Skeletal muscle tissue (tissue), 4 donors: Measurements from ENCODE around the gene CNTNAP2. TPM values are rescaled to one million over a fixed set of nuclear protein-coding genes. Genes with fewer than 3 reads are reported as not detected.
"Not testable (repeated sequence)": the region's sequence is repeated elsewhere in the genome, so short reads cannot be mapped to it uniquely, and the experiment has no call there.

Experiments
- H3K27ac ChIP-seq: one replicate; pipeline ENCODE4 v1.7.0; 2013; ENCODE audit warnings: mild to moderate bottlenecking, low read depth, low read length, inconsistent platforms
- H3K27me3 ChIP-seq, 3 donors: one replicate each; pipeline ENCODE4 v1.7.0; 2013; ENCODE audit warnings: low read length in 3 of 3; ENCODE audit not compliant: control insufficient read depth in 3 of 3, insufficient read depth in 3 of 3
- H3K36me3 ChIP-seq, 3 donors: one replicate each; pipeline ENCODE4 v1.7.0; 2013; ENCODE audit warnings: low read length in 3 of 3; ENCODE audit not compliant: control insufficient read depth in 3 of 3, insufficient read depth in 3 of 3
- H3K4me1 ChIP-seq, 3 donors: one replicate each; pipeline ENCODE4 v1.7.0; 2013; ENCODE audit warnings: low read length in 3 of 3, mild to moderate bottlenecking in 3 of 3; ENCODE audit not compliant: control insufficient read depth in 3 of 3, insufficient read depth in 3 of 3
- H3K4me3 ChIP-seq, 3 donors: one replicate each; pipeline ENCODE4 v1.7.0; 2013; ENCODE audit warnings: low read length in 3 of 3
- H3K9ac ChIP-seq, 3 donors: one replicate each; pipeline ENCODE4 v1.7.0; 2013; ENCODE audit warnings: low read length in 3 of 3, mild to moderate bottlenecking in 3 of 3, moderate library complexity in 2 of 3, low read depth in 1 of 3
- H3K9me3 ChIP-seq, 3 donors: one replicate each; pipeline ENCODE4 v1.7.0; 2013; ENCODE audit warnings: low read length in 3 of 3; ENCODE audit not compliant: control insufficient read depth in 3 of 3
- total RNA-seq: library from RNA; depleted of rRNA; stranded (reverse); fragments of >200 nt; gene quantifications from one replicate; pipeline ENCODE4 v1.2.3, GENCODE V29; 2014
- donor health status: Osteomylitis.

CNTNAP2 gene
- total RNA-seq, 1 donor from 2014 or later: 14.1 TPM

GRCh38 chr7:148410905-148411304, 2294.3 kb downstream of the CNTNAP2 start:
- Histone ChIP-seq H3K27ac (no peak overlapping the region), H3K4me1 (no peaks in the 10 kb centered on the region), H3K27me3 (peaks cover 0 to 3% (median 3%) of the 10 kb centered on the region in 3 donors), H3K4me3 (no peak overlapping the region), H3K9ac (no peak overlapping the region), H3K9me3 (no peaks in the 10 kb centered on the region), H3K36me3 (no peaks in the 10 kb centered on the region)

GRCh38 chr7:148412691-148413090, 2296.1 kb downstream of the CNTNAP2 start:
- no peaks in the 10 kb centered on the region for H3K4me1 ChIP-seq
- no peak overlapping the region for H3K4me3 ChIP-seq
- H3K27ac ChIP-seq: no peak overlapping the region
- H3K27me3 ChIP-seq: peaks cover 0 to 3% (median 0%) of the 10 kb centered on the region in 3 donors
- H3K36me3 ChIP-seq: no peaks in the 10 kb centered on the region
- no peak overlapping the region for H3K9ac ChIP-seq
- H3K9me3 ChIP-seq: no peaks in the 10 kb centered on the region

GRCh38 chr7:148419856-148420832, 2303.5 kb downstream of the CNTNAP2 start:
- H3K36me3 ChIP-seq: no peaks in the 10 kb centered on the region
- no peaks in the 10 kb centered on the region for H3K9me3 ChIP-seq
- H3K9ac ChIP-seq: no peak overlapping the region
- H3K27ac ChIP-seq: no peak overlapping the region
- no peak overlapping the region for H3K4me3 ChIP-seq
- peaks cover 0 to 3% (median 0%) of the 10 kb centered on the region in 3 donors for H3K27me3 ChIP-seq
- no peaks in the 10 kb centered on the region for H3K4me1 ChIP-seq

GRCh38 chr7:148422030-148422429, 2305.4 kb downstream of the CNTNAP2 start:
- Histone ChIP-seq H3K36me3 (no peaks in the 10 kb centered on the region), H3K27ac (no peak overlapping the region), H3K27me3 (no peaks in the 10 kb centered on the region), H3K9me3 (no peaks in the 10 kb centered on the region), H3K9ac (no peak overlapping the region), H3K4me3 (no peak overlapping the region), H3K4me1 (no peaks in the 10 kb centered on the region)

GRCh38 chr7:148426393-148426792, 2309.8 kb downstream of the CNTNAP2 start:
- not testable (repeated sequence) for H3K9me3 ChIP-seq, H3K4me3 ChIP-seq, H3K27ac ChIP-seq, H3K9ac ChIP-seq, H3K4me1 ChIP-seq, H3K36me3 ChIP-seq, H3K27me3 ChIP-seq

GRCh38 chr7:148430690-148431089, 2314.1 kb downstream of the CNTNAP2 start:
- H3K27me3 ChIP-seq, H3K4me3 ChIP-seq, H3K9me3 ChIP-seq, H3K4me1 ChIP-seq, H3K27ac ChIP-seq, H3K9ac ChIP-seq, H3K36me3 ChIP-seq: not testable (repeated sequence)

- no peaks in the 10 kb centered on the region for H3K4me1 ChIP-seq
- no peaks in the 10 kb centered on the region for H3K9me3 ChIP-seq
Observed at GRCh38 chr7:148433521-148434180, 2317.1 kb downstream of the CNTNAP2 start.

GRCh38 chr7:148434181-148434757, 2317.7 kb downstream of the CNTNAP2 start:
- no peaks in the 10 kb centered on the region for H3K9me3 ChIP-seq
- no peak overlapping the region for H3K27ac ChIP-seq
- no peaks in the 10 kb centered on the region for H3K4me1 ChIP-seq
- no peak overlapping the region for H3K4me3 ChIP-seq
- H3K9ac ChIP-seq: no peak overlapping the region
- H3K27me3 ChIP-seq: no peaks in the 10 kb centered on the region
- no peaks in the 10 kb centered on the region for H3K36me3 ChIP-seq

More at GRCh38 chr7:148433521-148434180, 2317.1 kb downstream of the CNTNAP2 start:
- no peak overlapping the region for H3K27ac ChIP-seq
- H3K9ac ChIP-seq: no peak overlapping the region
- no peaks in the 10 kb centered on the region for H3K36me3 ChIP-seq
- no peak overlapping the region for H3K4me3 ChIP-seq
- H3K27me3 ChIP-seq: no peaks in the 10 kb centered on the region

- no peaks in the 10 kb centered on the region for H3K4me1 ChIP-seq
- no peak overlapping the region for H3K9ac ChIP-seq
- no peak overlapping the region for H3K4me3 ChIP-seq
- no peaks in the 10 kb centered on the region for H3K9me3 ChIP-seq
- no peak overlapping the region for H3K27ac ChIP-seq
- no peaks in the 10 kb centered on the region for H3K27me3 ChIP-seq
- H3K36me3 ChIP-seq: no peaks in the 10 kb centered on the region
Observed at GRCh38 chr7:148434887-148435286, 2318.3 kb downstream of the CNTNAP2 start.

- no peak overlapping the region for H3K9ac ChIP-seq
- H3K27ac ChIP-seq: no peak overlapping the region
- H3K4me1 ChIP-seq: no peaks in the 10 kb centered on the region
- peaks cover 0 to 4% (median 0%) of the 10 kb centered on the region in 3 donors for H3K27me3 ChIP-seq
- no peak overlapping the region for H3K4me3 ChIP-seq
- no peaks in the 10 kb centered on the region for H3K9me3 ChIP-seq
- H3K36me3 ChIP-seq: no peaks in the 10 kb centered on the region
Observed at GRCh38 chr7:148435715-148436114, 2319.1 kb downstream of the CNTNAP2 start.
